HG03457 (cell line): ENCODE data around the gene KDM6B.
"Not testable (repeated sequence)": the region's sequence is repeated elsewhere in the genome, so short reads cannot be mapped to it uniquely, and the experiment has no call there.

Source experiments
- ATAC-seq: cut with Tn5 transposase; IDR thresholded peaks from one replicate; pipeline ENCODE4 v1.9.1; 2021; ENCODE audit warnings: moderate number of reproducible peaks; ENCODE audit not compliant: unreplicated experiment

Gene KDM6B

GRCh38 chr17:7852262-7852670 lies 18.2 kb downstream of the KDM6B start:
- ATAC-seq, result no peak

GRCh38 chr17:7852919-7853690 lies 19.1 kb downstream of the KDM6B start:
- ATAC-seq, result no peak

GRCh38 chr17:7853691-7854038 lies 19.6 kb downstream of the KDM6B start:
- ATAC-seq, result no peak

GRCh38 chr17:7854078-7854777 lies 20.2 kb downstream of the KDM6B start:
- ATAC-seq, result no peak

- no peak for ATAC-seq
These were observed 21.0 kb downstream of the KDM6B start, which contains the start of gene TMEM88 for GRCh38 chr17:7854851-7855659. Gene TMEM88, plus strand, starts transcription at chr17:7855066. Its CDS starts 9 bp downstream, at chr17:7855075.

- no peak for ATAC-seq
These were observed 21.6 kb downstream of the KDM6B start for GRCh38 chr17:7855660-7856010.

GRCh38 chr17:7856011-7856810 lies 22.2 kb downstream of the KDM6B start:
- no peak for ATAC-seq

- peak; percentile 58 for ATAC-seq
These were observed 23.0 kb downstream of the KDM6B start, which contains the start of gene NAA38 for GRCh38 chr17:7856811-7857712. Gene NAA38, minus strand, starts transcription at chr17:7857559. Its CDS starts 96 bp downstream, at chr17:7857463.

- ATAC-seq, result peak; percentile 26
These were observed 23.9 kb downstream of the KDM6B start, which contains the start of gene CYB5D1 for GRCh38 chr17:7857713-7858521. Gene CYB5D1, plus strand, starts transcription at chr17:7858003. Its CDS starts 132 bp downstream, at chr17:7858135.

GRCh38 chr17:7858522-7858810 lies 24.4 kb downstream of the KDM6B start:
- ATAC-seq, result no peak

GRCh38 chr17:7859028-7859427 lies 25.0 kb downstream of the KDM6B start:
- ATAC-seq, result no peak

- no peak for ATAC-seq
These were observed 28.8 kb downstream of the KDM6B start for GRCh38 chr17:7862692-7863437.

GRCh38 chr17:7864384-7864783 lies 30.4 kb downstream of the KDM6B start:
- ATAC-seq, result not testable (repeated sequence)

- no peak for ATAC-seq
These were observed 31.1 kb downstream of the KDM6B start for GRCh38 chr17:7864995-7865650.

GRCh38 chr17:7867881-7868329 lies 33.9 kb downstream of the KDM6B start:
- no peak for ATAC-seq

- ATAC-seq, result no peak
These were observed 39.0 kb downstream of the KDM6B start for GRCh38 chr17:7873051-7873450.

GRCh38 chr17:7875804-7876370 lies 41.9 kb downstream of the KDM6B start:
- ATAC-seq, result no peak
